Thyroid gland (tissue), 4 donors: ENCODE measurements around the gene IGIP. TPM values are rescaled to one million over a fixed set of nuclear protein-coding genes. Genes with fewer than 3 reads are reported as not detected.
A peak's percentile ranks its signal among the peaks of the same experiment; 100 is the strongest.

Experiments
- DNase-seq, 2 donors: peaks; one replicate each; pipeline ENCODE4 v3.0.0-alpha.2; 2019
- H3K27ac ChIP-seq, 3 donors: fragments of 200-600 bp; sonication (generic); 1 replicate in 2 of 3; 2 replicates in 1 of 3; pipeline ENCODE4 v1.5.1; 2016 to 2019; ENCODE audit warnings: mild to moderate bottlenecking in 1 of 3, moderate library complexity in 1 of 3
- H3K27me3 ChIP-seq: fragments of 200-600 bp; sonication (generic); one replicate; pipeline ENCODE4 v1.5.1; 2019
- H3K36me3 ChIP-seq, 2 donors: fragments of 200-600 bp; sonication (generic); one replicate each; pipeline ENCODE4 v1.5.1; 2016 to 2019
- H3K4me1 ChIP-seq, 2 donors: fragments of 200-600 bp; sonication (generic); one replicate each; pipeline ENCODE4 v1.5.1; 2017 to 2019
- H3K4me3 ChIP-seq, 3 donors: fragments of 200-600 bp; sonication (generic); replicated peaks in 1 of 3; 1 replicate in 2 of 3; 2 replicates in 1 of 3; pipeline ENCODE4 v1.5.1; 2016; ENCODE audit warnings: mild to moderate bottlenecking in 1 of 3
- H3K9me3 ChIP-seq: fragments of 200-600 bp; sonication (generic); one replicate; pipeline ENCODE4 v1.5.1; 2017
- POLR2A ChIP-seq, 2 donors: fragments of 450-650 bp; IDR thresholded peaks; one replicate each; pipeline ENCODE4 v1.6.1; 2017; ENCODE audit warnings: antibody characterized with exemption in 2 of 2, mild to moderate bottlenecking in 2 of 2, moderate library complexity in 1 of 2
- WGBS, 2 donors: methylation state at CpG; one replicate each; pipeline ENCODE4 v1.1.5; 2017; 5-methylcytosine and 5-hydroxymethylcytosine counted together
- intact Hi-C: fragments of 100-400 bp; cut with DNase I; formaldehyde crosslinking; loops from one replicate; pipeline ENCODE4 v1.15.1; 2023
- total RNA-seq, 4 donors: library from RNA; depleted of rRNA; stranded (reverse); fragments of >200 nt; gene quantifications; one replicate each; pipeline ENCODE4 v1.2.3, GENCODE V29; 2016
- TF ChIP-seq, protein P1 (sequence below), 6 experiments: fragments of 200-600 bp in 3 of 6; fragments of 450-650 bp in 3 of 6; sonication (generic) in 3 of 6; IDR thresholded peaks; one replicate each; pipeline ENCODE4 v1.5.1; 2016 to 2019; ENCODE audit warnings: antibody characterized with exemption in 6 of 6, mild to moderate bottlenecking in 2 of 6, inconsistent platforms in 1 of 6, moderate library complexity in 1 of 6

IGIP gene
- total RNA-seq, 4 donors from 2014 or later = 25.1 to 41.3 (median 28.6) TPM

DNA sequence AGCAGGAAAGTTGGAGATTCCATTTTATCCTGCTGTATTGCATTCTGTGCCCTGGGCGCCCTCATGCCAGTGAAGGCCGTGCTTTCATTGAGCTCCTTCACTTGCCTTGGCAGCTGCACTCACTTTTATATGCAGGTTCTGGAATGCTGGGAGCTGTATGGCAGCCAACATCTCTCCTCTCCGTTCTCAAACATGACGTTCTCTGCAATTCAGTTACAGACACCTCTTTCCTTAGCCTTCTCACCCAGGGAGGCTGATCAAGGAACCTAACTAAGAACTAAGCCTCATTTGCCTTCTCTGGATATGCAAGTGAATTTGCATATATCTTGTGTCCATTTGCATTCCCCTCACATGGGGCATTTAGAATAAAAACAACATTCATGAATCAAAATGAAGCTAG, 41.2 kb upstream of the IGIP start:
- Histone ChIP-seq H3K9me3 (no peaks in the 10 kb centered on the region), H3K36me3 (no peaks in the 10 kb centered on the region), H3K4me3 (no peak overlapping the region), H3K27ac (peak overlapping the region; percentile 2 to 48 (median 35)), H3K27me3 (no peaks in the 10 kb centered on the region), H3K4me1 (peaks cover 10 to 11% of the 10 kb centered on the region in 2 donors)
- intact Hi-C loops = no loop called here
- TF ChIP-seq POLR2A (IDR thresholded peaks at IDR 0.05) = peak in 1 of 2 donors; percentile 29
- TF ChIP-seq, protein P1, sequence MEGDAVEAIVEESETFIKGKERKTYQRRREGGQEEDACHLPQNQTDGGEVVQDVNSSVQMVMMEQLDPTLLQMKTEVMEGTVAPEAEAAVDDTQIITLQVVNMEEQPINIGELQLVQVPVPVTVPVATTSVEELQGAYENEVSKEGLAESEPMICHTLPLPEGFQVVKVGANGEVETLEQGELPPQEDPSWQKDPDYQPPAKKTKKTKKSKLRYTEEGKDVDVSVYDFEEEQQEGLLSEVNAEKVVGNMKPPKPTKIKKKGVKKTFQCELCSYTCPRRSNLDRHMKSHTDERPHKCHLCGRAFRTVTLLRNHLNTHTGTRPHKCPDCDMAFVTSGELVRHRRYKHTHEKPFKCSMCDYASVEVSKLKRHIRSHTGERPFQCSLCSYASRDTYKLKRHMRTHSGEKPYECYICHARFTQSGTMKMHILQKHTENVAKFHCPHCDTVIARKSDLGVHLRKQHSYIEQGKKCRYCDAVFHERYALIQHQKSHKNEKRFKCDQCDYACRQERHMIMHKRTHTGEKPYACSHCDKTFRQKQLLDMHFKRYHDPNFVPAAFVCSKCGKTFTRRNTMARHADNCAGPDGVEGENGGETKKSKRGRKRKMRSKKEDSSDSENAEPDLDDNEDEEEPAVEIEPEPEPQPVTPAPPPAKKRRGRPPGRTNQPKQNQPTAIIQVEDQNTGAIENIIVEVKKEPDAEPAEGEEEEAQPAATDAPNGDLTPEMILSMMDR (IDR thresholded peaks at IDR 0.05) = no peak
- DNase-seq = peak; percentile 78 to 81
- 22 to 30% methylated on average over 4 of the region's 4 CpGs for WGBS, 2 donors

DNA sequence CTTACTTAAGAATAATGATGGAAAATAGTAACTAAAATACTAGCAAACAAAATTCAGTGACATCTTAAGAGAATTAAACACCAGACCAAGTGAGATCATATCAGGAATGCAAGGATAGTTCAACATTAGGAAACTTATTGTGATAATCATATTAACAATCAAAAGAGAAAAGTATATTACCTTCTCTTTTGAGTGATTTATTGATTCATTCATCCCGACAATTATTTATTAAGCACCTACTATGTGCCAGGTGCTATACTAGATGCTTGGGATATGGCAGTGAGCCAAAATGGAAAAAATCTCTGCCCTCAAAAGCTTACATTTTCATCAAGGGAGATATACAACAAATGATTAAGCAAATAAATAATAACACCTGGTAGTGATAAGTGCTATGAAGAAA, 35.5 kb upstream of the IGIP start:
- H3K9me3 ChIP-seq = no peaks in the 10 kb centered on the region
- no peak overlapping the region for H3K27ac ChIP-seq
- peaks cover under 1% of the 10 kb centered on the region in 2 donors for H3K4me1 ChIP-seq
- no peak overlapping the region for H3K4me3 ChIP-seq
- H3K36me3 ChIP-seq = no peaks in the 10 kb centered on the region
- intact Hi-C loops = no loop called here
- H3K27me3 ChIP-seq = no peaks in the 10 kb centered on the region
- WGBS, 2 donors = 80 to 92% methylated on average over 1 of the region's 1 CpG
- no peak for DNase-seq
- TF ChIP-seq, protein P1 (IDR thresholded peaks at IDR 0.05) = no peak
- no peak for TF ChIP-seq POLR2A (IDR thresholded peaks at IDR 0.05)

GRCh38 chr5:140093179-140093578, 32.6 kb upstream of the IGIP start:
- WGBS, 2 donors = 72 to 80% methylated on average over 1 of the region's 1 CpG
- H3K9me3 ChIP-seq = no peaks in the 10 kb centered on the region
- intact Hi-C loops = no loop called here

DNA sequence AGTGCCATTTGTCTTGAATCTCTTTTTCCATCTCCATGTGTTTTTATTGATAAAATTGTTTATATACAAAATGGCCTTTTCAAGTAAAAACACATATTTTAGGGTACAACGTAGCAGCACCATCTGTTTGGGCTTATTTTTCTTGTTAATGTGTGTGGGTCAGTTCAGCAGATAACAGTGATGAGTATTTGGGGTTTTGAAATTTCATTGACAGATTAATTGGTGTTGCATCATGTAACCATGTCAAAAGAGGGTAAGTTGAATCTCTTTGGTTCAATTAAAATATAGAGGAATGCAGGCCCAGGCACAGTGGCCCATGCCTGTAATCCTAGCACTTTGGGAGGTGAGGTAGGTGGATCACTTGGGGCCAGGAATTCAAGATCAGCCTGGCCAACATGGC, 31.9 kb upstream of the IGIP start:
- WGBS, 2 donors = 79 to 82% methylated on average over 1 of the region's 1 CpG
- Histone ChIP-seq H3K4me3 (no peak overlapping the region), H3K9me3 (no peaks in the 10 kb centered on the region), H3K27me3 (no peaks in the 10 kb centered on the region), H3K36me3 (no peaks in the 10 kb centered on the region), H3K27ac (no peak overlapping the region), H3K4me1 (no peaks in the 10 kb centered on the region)
- no peak for TF ChIP-seq POLR2A (IDR thresholded peaks at IDR 0.05)
- TF ChIP-seq, protein P1 (IDR thresholded peaks at IDR 0.05) = no peak
- DNase-seq = no peak
- intact Hi-C loops = no loop called here

More at GRCh38 chr5:140093179-140093578, 32.6 kb upstream of the IGIP start:
- TF ChIP-seq POLR2A (IDR thresholded peaks at IDR 0.05) = no peak
- TF ChIP-seq, protein P1 (IDR thresholded peaks at IDR 0.05) = no peak
- Histone ChIP-seq H3K36me3 (no peaks in the 10 kb centered on the region), H3K27me3 (no peaks in the 10 kb centered on the region), H3K4me3 (no peak overlapping the region), H3K27ac (no peak overlapping the region), H3K4me1 (no peaks in the 10 kb centered on the region)
- DNase-seq = no peak

- no peak for TF ChIP-seq POLR2A (IDR thresholded peaks at IDR 0.05)
- TF ChIP-seq, protein P1 (IDR thresholded peaks at IDR 0.05) = no peak
- Histone ChIP-seq H3K27ac (no peak overlapping the region), H3K36me3 (no peaks in the 10 kb centered on the region), H3K9me3 (no peaks in the 10 kb centered on the region), H3K4me3 (no peak overlapping the region), H3K4me1 (no peaks in the 10 kb centered on the region), H3K27me3 (no peaks in the 10 kb centered on the region)
- no peak for DNase-seq
- intact Hi-C loops = no loop called here
Measured at GRCh38 chr5:140094889-140095288, 30.8 kb upstream of the IGIP start.
